Astrocyte (in vitro differentiated cells and primary cell): Measurements from ENCODE around the gene LSP1. TPM values are rescaled to one million over a fixed set of nuclear protein-coding genes. Genes with fewer than 3 reads are reported as not detected.

Source experiments
- DNase-seq: peaks from one replicate; pipeline ENCODE4 v3.0.0-alpha.2; 2010; ENCODE audit warnings: low read depth
- FAIRE-seq: peaks from 2 replicates; lab custom pipeline; 2011; peaks lifted over from hg19 to GRCh38; lab: Jason Lieb, UNC
- H2AFZ ChIP-seq: 2 replicates; pipeline ENCODE4 v1.6.0; 2012; ENCODE audit warnings: low read depth, low read length, inconsistent platforms
- H3K27ac ChIP-seq: 2 replicates; pipeline ENCODE4 v1.5.1; 2011; ENCODE audit warnings: low read depth, low read length, inconsistent platforms
- H3K27me3 ChIP-seq: 2 replicates; pipeline ENCODE4 v1.6.0; 2011; ENCODE audit warnings: low read length, inconsistent platforms; ENCODE audit not compliant: insufficient read depth
- H3K36me3 ChIP-seq: 2 replicates; pipeline ENCODE4 v1.5.1; 2011; ENCODE audit warnings: low read length, inconsistent platforms; ENCODE audit not compliant: insufficient read depth
- H3K4me1 ChIP-seq: 2 replicates; pipeline ENCODE4 v1.5.1; 2011; ENCODE audit warnings: low read length, inconsistent platforms; ENCODE audit not compliant: insufficient read depth
- H3K4me2 ChIP-seq: 2 replicates; pipeline ENCODE4 v1.6.0; 2012; ENCODE audit warnings: low read length, inconsistent platforms
- H3K4me3 ChIP-seq: 2 replicates; pipeline ENCODE4 v1.5.1; 2011; ENCODE audit warnings: low read depth, mild to moderate bottlenecking, low read length, inconsistent platforms; ENCODE audit not compliant: insufficient read depth
- H3K79me2 ChIP-seq: 2 replicates; pipeline ENCODE4 v1.6.0; 2012; ENCODE audit warnings: mild to moderate bottlenecking, low read length, inconsistent platforms; ENCODE audit not compliant: insufficient read depth
- H3K9ac ChIP-seq: 2 replicates; pipeline ENCODE4 v1.6.0; 2012; ENCODE audit warnings: mild to moderate bottlenecking, low read length, inconsistent platforms
- H3K9me3 ChIP-seq: 2 replicates; pipeline ENCODE4 v1.5.1; 2012; ENCODE audit warnings: low read depth, mild to moderate bottlenecking, low read length, inconsistent platforms; ENCODE audit not compliant: insufficient read depth
- H4K20me1 ChIP-seq: 2 replicates; pipeline ENCODE4 v1.6.0; 2012; ENCODE audit warnings: low read length, inconsistent platforms; ENCODE audit not compliant: insufficient read depth
- H3K27ac Mint-ChIP-seq: one replicate; pipeline ENCODE4 v1.8.0; 2021; ENCODE audit warnings: mild to moderate bottlenecking, mixed read lengths; ENCODE audit not compliant: unreplicated experiment
- H3K27me3 Mint-ChIP-seq: one replicate; pipeline ENCODE4 v1.8.0; 2021; ENCODE audit warnings: low read depth, mixed read lengths; ENCODE audit not compliant: unreplicated experiment
- H3K36me3 Mint-ChIP-seq: one replicate; pipeline ENCODE4 v1.8.0; 2021; ENCODE audit warnings: low read depth, mixed read lengths; ENCODE audit not compliant: unreplicated experiment
- H3K4me1 Mint-ChIP-seq: one replicate; pipeline ENCODE4 v1.8.0; 2021; ENCODE audit warnings: low read depth, mixed read lengths; ENCODE audit not compliant: unreplicated experiment
- H3K4me3 Mint-ChIP-seq: one replicate; pipeline ENCODE4 v1.8.0; 2021; ENCODE audit warnings: mild to moderate bottlenecking, moderate library complexity, mixed read lengths; ENCODE audit not compliant: unreplicated experiment
- H3K9me3 Mint-ChIP-seq: one replicate; pipeline ENCODE4 v1.8.0; 2021; ENCODE audit warnings: mild to moderate bottlenecking, mixed read lengths; ENCODE audit not compliant: unreplicated experiment
- CTCF ChIP-seq: IDR thresholded peaks from 2 replicates; pipeline ENCODE4 v1.5.1; 2011; ENCODE audit warnings: low read depth, mild to moderate bottlenecking, inconsistent platforms, low read length, moderate library complexity; ENCODE audit not compliant: insufficient read depth
- EZH2 ChIP-seq: IDR thresholded peaks from 2 replicates; pipeline ENCODE4 v1.6.1; 2012; ENCODE audit warnings: mild to moderate bottlenecking, low read length, inconsistent platforms; ENCODE audit not compliant: insufficient read depth
- total RNA-seq: library from RNA; stranded (reverse); gene quantifications from 2 replicates; pipeline ENCODE4 v1.2.1, GENCODE V29; 2021

The LSP1 gene
- total RNA-seq, 1 donor from 2014 or later: 1.3 TPM

- FAIRE-seq: no peak
- H3K4me2 ChIP-seq: no peak overlapping the region
- Mint-ChIP-seq H3K27ac (no peak overlapping the region), H3K4me1 (no peaks in the 10 kb centered on the region), H3K9me3 (no peaks in the 10 kb centered on the region), H3K4me3 (no peak overlapping the region), H3K27me3 (peaks cover 18% of the 10 kb centered on the region), H3K36me3 (no peaks in the 10 kb centered on the region)
- H3K27ac ChIP-seq: no peak overlapping the region
- TF ChIP-seq CTCF (no peak), EZH2 (no peak)
- H3K79me2 ChIP-seq: no peaks in the 10 kb centered on the region
- H3K4me1 ChIP-seq: no peaks in the 10 kb centered on the region
- H3K4me3 ChIP-seq: no peak overlapping the region
- no peaks in the 10 kb centered on the region for H3K9me3 ChIP-seq
- H3K27me3 ChIP-seq: no peaks in the 10 kb centered on the region
- H3K36me3 ChIP-seq: no peaks in the 10 kb centered on the region
- H3K9ac ChIP-seq: no peak overlapping the region
- no peak for DNase-seq
- no peaks in the 10 kb centered on the region for H4K20me1 ChIP-seq
- no peak overlapping the region for H2AFZ ChIP-seq
These were observed 80.8 kb downstream of the LSP1 start for GRCh38 chr11:1933416-1934334.

GRCh38 chr11:1934335-1935155, 81.7 kb downstream of the LSP1 start:
- Histone ChIP-seq H3K4me3 (no peak overlapping the region), H3K27ac (no peak overlapping the region), H3K4me2 (no peak overlapping the region), H3K36me3 (no peaks in the 10 kb centered on the region), H4K20me1 (no peaks in the 10 kb centered on the region), H3K27me3 (no peaks in the 10 kb centered on the region), H3K79me2 (no peaks in the 10 kb centered on the region), H2AFZ (no peak overlapping the region), H3K9me3 (no peaks in the 10 kb centered on the region), H3K9ac (no peak overlapping the region), H3K4me1 (no peaks in the 10 kb centered on the region)
- no peak overlapping the region for H3K27ac Mint-ChIP-seq
- FAIRE-seq (no peak), DNase-seq (no peak)
- H3K36me3 Mint-ChIP-seq: no peaks in the 10 kb centered on the region
- TF ChIP-seq CTCF (no peak), EZH2 (no peak)
- H3K4me3 Mint-ChIP-seq: no peak overlapping the region
- no peaks in the 10 kb centered on the region for H3K4me1 Mint-ChIP-seq
- no peaks in the 10 kb centered on the region for H3K9me3 Mint-ChIP-seq
- peaks cover 18% of the 10 kb centered on the region for H3K27me3 Mint-ChIP-seq
